Sigmoid colon (tissue), 7 donors: ENCODE measurements around the gene LRRIQ1. TPM values are rescaled to one million over a fixed set of nuclear protein-coding genes. Genes with fewer than 3 reads are reported as not detected.
"Not testable (repeated sequence)": the region's sequence is repeated elsewhere in the genome, so short reads cannot be mapped to it uniquely, and the experiment has no call there.

Experiments
- DNase-seq: peaks from one replicate; pipeline ENCODE4 v3.0.0-alpha.2; 2019
- H3K27ac ChIP-seq, 4 donors: fragments of 200-600 bp; sonication (generic); one replicate each; pipeline ENCODE4 v1.5.1; 2016 to 2019; ENCODE audit warnings: mild to moderate bottlenecking in 1 of 4
- H3K27me3 ChIP-seq, 3 donors: fragments of 200-600 bp; sonication (generic); one replicate each; pipeline ENCODE4 v1.5.1; 2019; ENCODE audit warnings: mild to moderate bottlenecking in 1 of 3
- H3K36me3 ChIP-seq, 4 donors: fragments of 200-600 bp; sonication (generic); one replicate each; pipeline ENCODE4 v1.5.1; 2016 to 2019
- H3K4me1 ChIP-seq, 4 donors: fragments of 200-600 bp; sonication (generic); one replicate each; pipeline ENCODE4 v1.5.1; 2017 to 2019
- H3K4me3 ChIP-seq, 4 donors: fragments of 200-600 bp; sonication (generic); one replicate each; pipeline ENCODE4 v1.5.1; 2017 to 2019; ENCODE audit warnings: mild to moderate bottlenecking in 2 of 4, moderate library complexity in 1 of 4
- H3K9me3 ChIP-seq, 4 donors: fragments of 200-600 bp in 3 of 4; sonication (generic) in 3 of 4; one replicate each; pipeline versions ENCODE4 v1.5.1 to v1.6.1; 2013 to 2019
- CTCF ChIP-seq, 4 experiments: fragments of 450-650 bp in 3 of 4; fragments of 200-600 bp in 1 of 4; IDR thresholded peaks; one replicate each; pipeline ENCODE4 v1.5.1; 2016 to 2019; ENCODE audit warnings: antibody characterized with exemption in 4 of 4, mild to moderate bottlenecking in 3 of 4, moderate library complexity in 2 of 4
- EP300 ChIP-seq, 4 donors: sonication (generic); formaldehyde crosslinking; IDR thresholded peaks; one replicate each; pipeline ENCODE4 v1.6.1; 2017; ENCODE audit warnings: antibody characterized with exemption in 4 of 4
- POLR2A ChIP-seq, 2 donors: fragments of 450-650 bp; IDR thresholded peaks; one replicate each; pipeline ENCODE4 v1.6.1; 2016; ENCODE audit warnings: antibody characterized with exemption in 2 of 2, mild to moderate bottlenecking in 2 of 2, moderate library complexity in 2 of 2
- POLR2AphosphoS5 ChIP-seq, 4 donors: sonication (generic); formaldehyde crosslinking; IDR thresholded peaks; one replicate each; pipeline ENCODE4 v1.6.1; 2017; ENCODE audit warnings: antibody characterized with exemption in 4 of 4
- WGBS, 2 donors: extraction: QIAGEN DNeasy Blood & Tissue Kit; methylation state at CpG; one replicate each; pipeline ENCODE4 v1.1.7; 2013; 5-methylcytosine and 5-hydroxymethylcytosine counted together
- intact Hi-C: fragments of 100-400 bp; cut with DNase I; formaldehyde crosslinking; loops from one replicate; pipeline ENCODE4 v1.15.1; 2023
- polyA plus RNA-seq, 3 donors: library from polyadenylated mRNA; stranded (reverse); fragments of 200-250 nt; gene quantifications; one replicate each; pipeline ENCODE4 v1.2.3, GENCODE V29; 2013
- total RNA-seq, 4 donors: library from RNA; depleted of rRNA; stranded (reverse); fragments of >200 nt; gene quantifications; one replicate each; pipeline ENCODE4 v1.1.0, GENCODE V29; 2016
- donor health status: healthy with polysubstance abuse.
- donor health status: Bipolar disorder and iron deficiency.
- donor health status: healthy.

The LRRIQ1 gene
- total and polyA plus RNA-seq, 7 donors: under 0.01 to 0.41 (median 0.19) TPM; not detected in 3

GRCh38 chr12:85190728-85191127, 154.6 kb downstream of the LRRIQ1 start:
- H3K4me3 ChIP-seq: no peak overlapping the region
- no peaks in the 10 kb centered on the region for H3K36me3 ChIP-seq
- intact Hi-C loops: no loop called here
- WGBS, 2 donors: 52 to 79% methylated on average over 2 of the region's 2 CpGs
- H3K4me1 ChIP-seq: no peaks in the 10 kb centered on the region
- H3K9me3 ChIP-seq: no peaks in the 10 kb centered on the region
- H3K27me3 ChIP-seq: no peaks in the 10 kb centered on the region
- H3K27ac ChIP-seq: no peak overlapping the region
- no peak for DNase-seq
- TF ChIP-seq POLR2AphosphoS5 (IDR thresholded peaks at IDR 0.05) (no peak), POLR2A (IDR thresholded peaks at IDR 0.05) (no peak), CTCF (IDR thresholded peaks at IDR 0.05) (no peak), EP300 (IDR thresholded peaks at IDR 0.05) (no peak)

- DNase-seq, H3K9me3 ChIP-seq, H3K4me3 ChIP-seq, H3K4me1 ChIP-seq, H3K27ac ChIP-seq, intact Hi-C loops, H3K36me3 ChIP-seq, H3K27me3 ChIP-seq: not testable (repeated sequence)
- WGBS, 2 donors: 80 to 90% methylated on average over 3 of the region's 3 CpGs
These were observed 167.7 kb downstream of the LRRIQ1 start for GRCh38 chr12:85203809-85204208.

- Histone ChIP-seq H3K9me3 (peaks cover 0 to 5% (median 0%) of the 10 kb centered on the region in 4 donors), H3K27me3 (no peaks in the 10 kb centered on the region), H3K36me3 (no peaks in the 10 kb centered on the region), H3K27ac (no peak overlapping the region), H3K4me3 (no peak overlapping the region), H3K4me1 (no peaks in the 10 kb centered on the region)
- intact Hi-C loops: no loop called here
- no peak for DNase-seq
- no peak for TF ChIP-seq EP300 (IDR thresholded peaks at IDR 0.05)
- no peak for TF ChIP-seq POLR2A (IDR thresholded peaks at IDR 0.05)
- TF ChIP-seq POLR2AphosphoS5 (IDR thresholded peaks at IDR 0.05): no peak
- no peak for TF ChIP-seq CTCF (IDR thresholded peaks at IDR 0.05)
- WGBS, 2 donors: 85% methylated on average over 4 of the region's 4 CpGs
These were observed 170.4 kb downstream of the LRRIQ1 start for GRCh38 chr12:85206543-85206942.

GRCh38 chr12:85224339-85224738, 188.2 kb downstream of the LRRIQ1 start:
- 96 to 98% methylated on average over 1 of the region's 1 CpG for WGBS, 2 donors
- H3K4me1 ChIP-seq, H3K36me3 ChIP-seq, DNase-seq, H3K27me3 ChIP-seq, H3K4me3 ChIP-seq, H3K27ac ChIP-seq, H3K9me3 ChIP-seq, intact Hi-C loops: not testable (repeated sequence)

GRCh38 chr12:85225501-85225900, 189.3 kb downstream of the LRRIQ1 start:
- TF ChIP-seq CTCF (IDR thresholded peaks at IDR 0.05) (no peak), EP300 (IDR thresholded peaks at IDR 0.05) (no peak), POLR2AphosphoS5 (IDR thresholded peaks at IDR 0.05) (no peak), POLR2A (IDR thresholded peaks at IDR 0.05) (no peak)
- H3K9me3 ChIP-seq: no peaks in the 10 kb centered on the region
- 79 to 87% methylated on average over 1 of the region's 1 CpG for WGBS, 2 donors
- no peak overlapping the region for H3K4me3 ChIP-seq
- no peaks in the 10 kb centered on the region for H3K4me1 ChIP-seq
- intact Hi-C loops: no loop called here
- H3K27me3 ChIP-seq: no peaks in the 10 kb centered on the region
- no peaks in the 10 kb centered on the region for H3K36me3 ChIP-seq
- DNase-seq: no peak
- H3K27ac ChIP-seq: no peak overlapping the region

- H3K36me3 ChIP-seq: no peaks in the 10 kb centered on the region
- 46 to 54% methylated on average over 2 of the region's 2 CpGs for WGBS, 2 donors
- no peaks in the 10 kb centered on the region for H3K9me3 ChIP-seq
- no peak overlapping the region for H3K27ac ChIP-seq
- intact Hi-C loops: no loop called here
- no peaks in the 10 kb centered on the region for H3K4me1 ChIP-seq
- no peak for DNase-seq
- TF ChIP-seq POLR2A (IDR thresholded peaks at IDR 0.05): no peak
- no peak for TF ChIP-seq POLR2AphosphoS5 (IDR thresholded peaks at IDR 0.05)
- TF ChIP-seq CTCF (IDR thresholded peaks at IDR 0.05): no peak
- no peak for TF ChIP-seq EP300 (IDR thresholded peaks at IDR 0.05)
- H3K27me3 ChIP-seq: no peaks in the 10 kb centered on the region
- H3K4me3 ChIP-seq: no peak overlapping the region
These were observed 201.2 kb downstream of the LRRIQ1 start for GRCh38 chr12:85237327-85237726.
